NCI-H1436 treated with DMSO at 0.1 percent for 48 hours (cell line): Measurements from ENCODE around the gene HES5.
A peak's percentile ranks its signal among the peaks of the same experiment; 100 is the strongest.

Source experiments
- DNase-seq: peaks from one replicate; lab custom pipeline; 2025; lab: John Stamatoyannopoulos, UW

HES5 gene

DNA sequence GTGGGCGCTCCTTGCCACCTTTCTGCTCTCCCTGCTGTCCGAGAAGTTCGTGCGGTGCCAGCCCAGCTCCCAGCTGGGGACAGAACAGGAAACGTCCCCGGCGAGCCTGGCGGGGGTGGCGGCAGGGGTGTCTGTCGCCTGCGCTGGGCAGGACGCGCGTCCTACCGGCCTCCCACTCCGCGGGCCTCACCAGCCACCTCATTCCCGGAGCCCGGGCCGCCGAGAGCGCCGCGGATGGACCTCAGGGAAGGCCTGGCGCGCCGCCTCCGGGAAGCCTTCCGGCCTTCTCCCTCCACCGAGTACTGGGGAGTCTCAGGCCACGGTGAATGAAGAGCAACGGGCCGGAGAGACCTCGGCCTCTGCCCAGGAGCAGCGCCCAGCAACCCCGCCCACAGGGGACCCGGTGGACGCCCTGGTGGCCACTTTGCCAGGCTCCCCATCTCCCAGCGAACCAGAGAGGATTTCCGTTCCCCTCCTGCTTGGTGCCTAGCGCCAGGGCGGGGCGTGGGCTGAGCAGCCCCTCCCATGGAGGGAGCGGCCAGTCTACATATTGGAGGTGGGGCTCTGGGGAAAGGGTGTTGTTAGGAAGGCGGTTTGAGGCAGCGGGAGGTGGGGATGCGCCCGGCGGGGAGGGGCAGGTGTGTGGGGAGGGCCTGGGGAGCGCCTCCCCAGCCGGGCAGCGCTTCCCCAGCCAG, 16.6 kb upstream of the HES5 start:
- DNase-seq = peak; percentile 76

DNA sequence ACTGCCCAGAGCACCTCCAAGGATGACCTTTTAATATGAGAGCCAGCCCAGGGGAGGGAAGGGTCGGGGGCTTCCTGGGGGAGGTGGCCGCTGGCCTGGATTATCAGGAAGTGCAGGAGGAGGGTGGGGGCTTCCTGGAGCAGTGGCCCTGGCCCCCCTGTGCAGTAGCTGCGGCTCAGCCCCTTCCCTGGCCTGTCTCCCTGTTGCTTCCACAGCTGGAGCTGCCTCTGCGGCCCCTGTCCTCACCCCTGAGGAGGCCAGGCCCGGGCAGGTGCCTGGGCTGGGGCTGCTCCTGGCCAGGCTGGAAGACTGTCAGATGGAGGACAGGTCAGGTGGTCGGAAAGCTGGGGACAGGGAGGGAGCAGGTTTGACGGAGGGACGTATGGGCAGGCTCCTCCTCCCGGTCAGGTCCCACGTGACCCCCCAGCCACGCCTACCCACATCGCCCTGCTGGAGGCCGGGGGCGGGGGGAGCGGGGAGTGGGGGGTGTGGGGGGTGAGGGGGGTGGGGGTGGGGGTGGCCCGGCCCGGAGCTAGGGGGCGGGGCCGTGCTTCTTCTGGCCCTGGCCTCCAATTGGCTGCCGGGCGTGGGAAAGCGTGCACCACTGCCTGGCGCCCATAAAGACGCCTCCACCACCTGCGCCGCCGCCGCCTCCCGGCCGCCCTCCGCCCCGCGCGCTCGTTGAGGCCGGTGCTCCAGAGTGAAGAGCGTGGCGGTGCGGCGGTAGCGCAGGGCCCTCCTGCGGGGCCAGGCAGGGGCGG, 15.9 kb upstream of the HES5 start:
- DNase-seq = peak; percentile 61

DNA sequence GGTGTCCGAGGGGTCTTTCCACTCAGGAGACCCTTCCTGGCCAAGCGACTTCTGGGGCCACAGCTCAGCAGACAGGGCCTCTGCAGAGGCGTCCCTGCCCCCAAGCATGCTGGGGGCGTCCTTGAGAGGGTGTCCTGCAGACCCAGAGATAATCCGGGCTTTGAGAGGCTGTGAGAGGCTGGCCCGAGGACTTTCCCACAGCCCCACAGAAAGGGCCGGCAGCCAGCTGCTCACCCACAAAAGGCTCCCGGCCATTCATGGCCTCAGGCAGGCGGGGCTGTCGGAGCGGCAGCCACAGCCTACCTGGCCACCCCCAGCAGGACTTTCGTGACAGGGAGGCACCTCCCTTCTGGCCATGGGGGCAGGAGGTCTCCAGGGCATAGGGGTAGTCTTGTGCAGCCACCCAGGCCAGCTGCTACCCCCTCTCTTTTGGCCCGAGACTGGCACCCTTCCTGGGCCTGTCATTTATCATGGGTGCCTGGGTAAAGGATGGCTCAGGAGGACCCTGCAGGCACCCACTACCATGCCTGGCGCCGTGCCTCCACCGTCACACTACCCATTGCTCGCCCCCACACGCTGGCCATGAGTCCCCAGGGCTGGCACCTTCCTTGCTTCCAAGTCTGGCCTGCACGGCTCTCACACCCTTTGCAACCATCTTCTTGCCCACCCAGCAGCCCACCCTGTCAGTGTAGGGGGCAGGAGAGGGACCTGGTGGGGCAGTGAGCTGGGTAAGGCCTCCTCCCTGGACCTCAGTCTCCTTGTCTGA, 15.0 kb upstream of the HES5 start:
- DNase-seq = no peak

- no peak for DNase-seq
Observed at GRCh38 chr1:2544093-2544874, 14.2 kb upstream of the HES5 start.

DNA sequence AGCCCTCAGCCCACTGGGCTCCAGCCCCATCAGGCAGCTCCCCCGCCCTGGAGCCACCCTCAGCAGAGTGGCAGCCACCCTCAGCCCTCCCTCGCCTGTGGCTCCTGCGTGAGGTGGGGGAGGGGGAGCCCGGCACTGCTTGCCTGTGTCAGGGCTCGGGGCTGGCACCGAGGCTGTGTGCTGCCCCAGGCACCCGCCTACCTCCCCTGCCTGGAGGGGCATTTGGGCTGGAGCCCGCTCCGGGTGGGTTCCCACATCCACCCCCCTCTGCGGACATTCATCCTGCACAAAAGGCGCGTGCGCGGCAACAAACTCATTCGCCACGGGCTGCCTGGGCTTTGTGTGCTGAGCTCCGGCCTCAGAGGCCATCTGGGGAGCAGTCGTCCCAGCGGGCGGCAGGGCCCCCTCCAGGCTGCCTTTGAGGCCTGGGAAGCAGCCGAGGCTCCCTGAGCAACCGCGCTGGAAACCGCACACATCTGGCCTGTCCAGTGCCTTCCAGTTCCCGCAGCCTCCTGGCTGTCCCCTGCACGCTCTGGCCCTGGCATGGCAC, 13.6 kb upstream of the HES5 start:
- DNase-seq = no peak

GRCh38 chr1:2542246-2542915, 12.3 kb upstream of the HES5 start:
- no peak for DNase-seq

- DNase-seq = no peak
Observed at GRCh38 chr1:2541619-2542245, 11.7 kb upstream of the HES5 start.

- DNase-seq = no peak
Observed at GRCh38 chr1:2540816-2541492, 10.9 kb upstream of the HES5 start.

DNA sequence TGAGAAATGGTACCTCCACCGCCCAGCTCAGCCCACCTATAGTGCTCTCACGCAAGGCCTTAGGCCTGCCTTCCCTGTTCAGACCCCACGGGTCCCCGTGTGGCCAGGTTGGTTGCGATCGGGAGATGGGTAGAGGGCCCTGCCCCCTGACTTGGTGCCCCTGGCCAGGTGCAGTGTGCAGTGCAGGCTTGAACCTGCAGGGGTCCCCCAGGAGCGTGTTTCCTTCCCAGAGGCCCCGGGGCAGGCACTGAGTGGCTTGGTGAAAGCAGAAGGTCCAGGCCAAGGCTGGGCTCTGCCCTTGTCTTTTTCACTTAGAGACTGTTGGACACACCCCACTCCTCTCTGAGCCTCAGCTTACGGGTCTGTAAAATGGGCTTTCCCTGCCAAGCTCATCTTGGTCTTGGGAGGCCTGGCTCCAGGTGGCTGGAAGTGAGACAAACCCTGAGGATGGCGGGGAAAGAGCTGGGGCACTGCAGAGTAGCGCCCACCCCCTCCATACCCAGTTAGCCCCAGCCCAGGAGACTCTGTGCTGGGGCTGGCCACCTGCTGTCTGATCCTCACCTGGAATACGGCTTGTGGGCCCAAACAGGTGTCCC, 9.3 kb upstream of the HES5 start:
- DNase-seq = no peak

DNA sequence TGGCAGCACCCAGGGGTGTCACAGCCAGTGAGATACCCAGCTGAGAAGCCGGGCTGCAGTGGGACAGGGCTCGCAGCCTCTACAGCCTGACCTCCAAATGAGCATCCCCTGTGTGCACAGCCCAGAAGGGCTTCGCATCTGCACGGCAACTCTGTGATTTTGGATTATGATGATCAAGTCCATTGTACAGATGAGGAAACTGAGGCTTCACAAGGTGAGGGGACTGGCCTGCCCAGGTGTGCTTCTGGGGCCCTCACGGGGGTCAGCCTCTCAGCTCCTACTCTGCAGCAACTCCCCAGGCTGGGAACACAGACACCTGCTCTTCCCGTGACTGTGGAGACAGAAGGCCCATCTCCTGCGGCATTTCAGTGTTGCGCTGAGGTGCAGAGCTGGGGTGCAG, 8.8 kb upstream of the HES5 start:
- DNase-seq = no peak

DNA sequence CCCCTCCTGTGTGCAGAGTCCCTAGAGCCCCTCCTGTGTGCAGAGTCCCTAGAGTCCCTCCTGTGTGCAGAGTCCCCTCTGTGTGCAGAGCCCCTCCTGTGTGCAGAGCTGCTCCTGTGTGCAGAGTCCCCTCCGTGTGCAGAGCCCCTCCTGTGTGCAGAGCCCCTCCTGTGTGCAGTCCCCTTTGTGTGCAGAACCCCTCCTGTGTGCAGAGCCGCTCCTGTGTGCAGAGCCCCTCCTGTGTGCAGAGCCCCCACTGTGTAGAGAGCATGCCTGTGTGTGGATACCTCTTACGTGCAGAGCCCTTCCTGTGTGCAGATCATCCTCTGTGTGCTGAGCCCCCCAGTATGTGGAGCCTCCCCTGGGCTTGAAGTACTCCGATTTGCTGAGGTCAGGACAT, 8.3 kb upstream of the HES5 start:
- no peak for DNase-seq

- DNase-seq = no peak
Observed at GRCh38 chr1:2537784-2538115, 7.7 kb upstream of the HES5 start.

DNA sequence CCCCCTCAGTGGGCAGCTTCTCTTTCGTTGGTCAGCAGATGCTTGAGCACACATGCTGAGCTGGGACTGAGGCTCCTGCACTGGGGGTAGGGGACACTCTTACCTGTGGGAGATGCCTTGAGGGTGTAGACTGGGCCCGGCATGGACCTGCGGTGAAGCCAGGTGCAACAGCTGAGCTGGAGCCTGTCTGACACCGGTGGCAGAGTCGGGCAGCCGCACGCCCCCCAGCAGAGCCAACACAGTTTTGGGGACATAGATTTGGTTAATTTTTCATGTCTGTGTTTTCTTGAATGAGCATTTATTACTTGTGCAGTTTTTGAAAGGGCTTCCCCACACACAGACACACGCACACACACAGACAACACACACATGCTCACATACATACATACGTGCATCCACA, 5.9 kb upstream of the HES5 start:
- no peak for DNase-seq

DNA sequence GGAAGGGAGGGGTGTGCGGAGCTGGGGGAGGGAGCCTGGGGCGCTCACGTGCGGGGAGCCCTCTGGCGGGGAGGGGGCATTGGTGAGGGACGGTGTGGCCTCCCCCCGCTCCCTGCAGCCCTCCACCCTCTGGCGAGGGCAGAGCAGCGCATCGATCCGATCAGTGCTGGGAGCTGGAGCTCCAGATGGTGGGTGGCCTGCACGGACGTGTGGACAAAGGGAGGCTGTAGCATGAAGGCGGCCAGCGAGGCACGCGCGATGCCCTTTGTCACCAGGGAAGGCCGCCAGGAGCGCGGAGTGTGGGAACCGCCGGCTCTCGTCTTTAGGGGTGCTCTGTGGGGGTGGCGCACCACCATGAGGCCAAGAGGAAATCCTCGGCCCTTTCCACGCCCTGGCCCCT, 5.4 kb upstream of the HES5 start:
- DNase-seq = no peak

DNA sequence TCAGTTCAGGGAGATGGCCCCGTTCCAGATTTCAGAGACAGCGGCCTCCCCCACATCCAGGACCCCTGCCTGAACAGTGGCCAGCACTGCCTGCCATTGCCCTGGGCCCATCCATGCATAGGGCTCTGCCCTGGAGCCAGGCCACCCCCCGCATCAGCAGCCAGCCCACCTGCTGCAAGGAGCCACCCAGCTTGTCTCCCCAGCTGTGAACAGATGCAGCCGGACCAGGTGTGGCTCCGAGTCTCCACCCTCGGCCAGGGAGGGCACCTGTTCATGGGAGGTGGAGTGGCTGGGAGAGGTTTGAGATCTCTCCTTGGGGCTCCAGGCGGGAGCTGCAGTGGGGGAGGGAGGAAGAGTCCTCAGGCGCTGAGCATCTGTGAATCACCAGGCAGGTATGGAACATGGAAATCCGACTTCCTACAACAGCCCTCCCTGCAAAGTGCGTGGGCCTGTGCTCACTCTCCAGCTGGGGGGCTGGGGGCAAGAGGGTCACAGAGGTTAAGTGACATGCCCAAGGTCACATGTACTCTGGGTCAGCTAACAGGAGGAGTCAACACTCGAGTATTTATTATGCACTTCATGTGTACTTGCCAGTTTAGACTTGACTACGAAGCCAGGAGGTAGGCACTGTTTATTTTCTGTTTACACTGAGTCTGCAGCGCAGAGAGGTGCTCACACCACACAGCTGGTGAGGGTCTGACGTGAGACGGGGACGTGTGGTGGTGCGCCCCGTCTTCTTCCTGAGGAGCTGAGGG, 4.8 kb upstream of the HES5 start:
- DNase-seq = no peak

DNA sequence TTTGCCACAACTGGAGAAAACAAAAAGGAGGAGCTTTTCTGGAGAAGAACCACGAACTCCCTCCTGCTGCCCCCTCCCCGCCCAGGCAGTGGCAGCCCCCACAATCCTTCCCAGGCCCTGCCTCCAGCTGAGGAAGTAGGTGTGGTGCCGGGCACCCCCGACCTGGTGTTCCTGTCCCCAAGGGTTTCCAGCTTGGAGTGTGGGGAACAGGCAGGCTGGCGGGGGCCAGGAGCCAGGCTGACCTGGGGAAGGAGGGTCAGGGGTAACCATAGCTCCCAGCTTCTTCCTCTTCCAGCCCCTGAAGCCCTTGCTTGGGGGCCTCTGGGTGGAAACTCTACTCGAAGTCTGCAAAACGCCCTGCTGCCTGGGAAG, 4.2 kb upstream of the HES5 start:
- no peak for DNase-seq

GRCh38 chr1:2533365-2533764, 3.3 kb upstream of the HES5 start:
- DNase-seq = no peak

- DNase-seq = no peak
Observed at GRCh38 chr1:2532485-2533160, 2.6 kb upstream of the HES5 start.
